Dedifferentiated amniotic fluid mesenchymal stem cell (primary cell): ENCODE results near the gene TMEM175.
"Not testable (repeated sequence)": the region's sequence is repeated elsewhere in the genome, so short reads cannot be mapped to it uniquely, and the experiment has no call there.

ENCODE experiments used
- DNase-seq: peaks from one replicate; pipeline ENCODE4 v3.0.0-alpha.2; 2016; ENCODE audit errors: extremely low spot score

Gene TMEM175

DNA sequence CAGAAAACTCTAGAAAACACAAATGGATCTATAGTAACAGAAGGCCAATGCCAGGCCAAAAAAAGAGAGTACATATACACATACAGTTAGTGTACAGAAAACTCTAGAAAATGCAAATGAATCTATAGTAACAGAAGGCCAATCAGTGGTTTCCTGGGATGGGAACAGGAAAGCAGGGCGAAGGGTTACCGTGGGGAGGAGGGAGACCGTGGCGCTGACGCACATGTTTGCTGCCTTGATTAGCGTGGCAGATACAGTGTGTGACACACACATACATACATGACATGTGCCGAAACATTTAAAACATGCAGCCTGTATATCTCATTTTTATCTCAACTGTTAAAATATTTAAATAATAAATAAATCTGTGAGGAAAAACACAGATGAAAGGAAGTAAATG, 14.8 kb upstream of the TMEM175 start:
- no peak for DNase-seq

DNA sequence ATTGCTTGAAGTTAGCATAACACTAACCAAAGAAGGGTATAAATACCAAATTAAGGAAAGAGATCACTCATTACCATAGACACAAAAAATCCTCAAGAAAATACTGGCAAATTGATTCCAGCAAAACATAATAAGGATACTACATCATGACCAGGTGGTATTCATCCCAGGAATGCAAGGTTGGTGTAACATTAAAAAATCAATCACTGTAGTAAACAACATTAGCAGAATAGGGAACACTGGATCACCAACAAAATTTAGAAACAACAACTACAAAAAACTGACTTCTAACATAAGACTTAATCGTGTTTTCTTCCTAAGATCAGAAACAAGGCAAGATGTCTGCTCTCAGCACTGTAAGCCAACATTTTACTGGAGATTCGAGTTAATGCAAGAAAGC, 14.3 kb upstream of the TMEM175 start:
- no peak for DNase-seq

DNA sequence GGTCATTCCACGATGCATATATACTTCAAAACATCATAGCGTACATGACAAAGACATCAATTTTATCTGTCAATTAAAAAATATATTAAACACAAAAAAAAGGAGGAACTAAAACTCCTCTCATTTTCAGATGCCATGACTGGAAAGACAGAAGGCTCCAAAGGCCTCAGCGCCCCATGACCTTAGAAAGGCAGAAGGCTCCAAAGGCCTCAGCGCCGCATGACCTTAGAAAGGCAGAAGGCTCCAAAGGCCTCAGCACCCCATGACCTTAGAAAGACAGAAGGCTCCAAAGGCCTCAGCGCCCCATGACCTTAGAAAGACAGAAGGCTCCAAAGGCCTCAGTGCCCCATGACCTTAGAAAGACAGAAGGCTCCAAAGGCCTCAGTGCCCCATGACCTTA, 13.7 kb upstream of the TMEM175 start:
- not testable (repeated sequence) for DNase-seq

DNA sequence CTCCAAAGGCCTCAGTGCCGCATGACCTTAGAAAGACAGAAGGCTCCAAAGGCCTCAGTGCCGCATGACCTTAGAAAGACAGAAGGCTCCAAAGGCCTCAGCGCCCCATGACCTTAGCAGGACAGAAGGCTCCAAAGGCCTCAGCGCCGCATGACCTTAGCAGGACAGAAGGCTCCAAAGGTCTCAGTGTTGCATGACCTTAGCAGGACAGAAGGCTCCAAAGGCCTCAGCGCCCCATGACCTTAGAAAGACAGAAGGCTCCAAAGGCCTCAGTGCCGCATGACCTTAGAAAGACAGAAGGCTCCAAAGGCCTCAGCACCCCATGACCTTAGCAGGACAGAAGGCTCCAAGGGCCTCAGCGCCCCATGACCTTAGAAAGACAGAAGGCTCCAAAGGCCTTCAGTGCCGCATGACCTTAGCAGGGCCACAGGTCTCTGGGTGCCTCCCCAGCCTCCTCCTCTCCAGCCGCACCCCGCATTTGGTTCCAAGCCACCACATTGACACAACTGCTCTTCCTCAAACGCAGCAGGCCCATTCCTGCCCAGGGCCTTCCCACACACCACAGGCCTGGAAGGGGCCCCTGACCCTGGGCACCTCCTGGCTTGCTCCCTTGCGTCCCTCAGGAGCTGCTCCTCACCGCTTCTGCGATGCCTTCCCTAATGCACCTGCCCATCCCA, 13.1 kb upstream of the TMEM175 start:
- DNase-seq, result not testable (repeated sequence)

DNA sequence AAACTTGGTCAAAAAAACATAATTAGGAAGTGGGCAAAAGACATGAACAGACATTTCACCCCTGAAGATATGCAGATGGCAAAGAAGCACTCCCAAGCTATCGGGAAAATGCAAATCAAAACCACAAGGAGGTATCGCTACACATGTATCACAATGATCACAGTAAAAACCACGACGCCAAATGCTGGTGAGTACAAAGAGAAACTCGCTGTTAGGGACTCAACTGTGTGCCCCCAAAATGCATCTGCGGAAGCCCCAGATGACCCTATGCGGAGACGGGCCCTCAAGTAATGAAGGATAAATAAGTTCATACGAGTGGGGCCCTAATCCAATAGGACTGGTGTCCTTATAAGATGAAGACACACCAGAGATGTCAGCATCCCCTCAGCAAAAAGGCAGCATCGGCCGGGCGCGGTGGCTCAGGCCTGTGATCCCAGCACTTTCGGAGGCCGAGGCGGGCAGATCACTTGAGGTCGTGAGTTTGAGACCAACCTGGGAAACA, 10.4 kb upstream of the TMEM175 start:
- DNase-seq, result no peak

DNA sequence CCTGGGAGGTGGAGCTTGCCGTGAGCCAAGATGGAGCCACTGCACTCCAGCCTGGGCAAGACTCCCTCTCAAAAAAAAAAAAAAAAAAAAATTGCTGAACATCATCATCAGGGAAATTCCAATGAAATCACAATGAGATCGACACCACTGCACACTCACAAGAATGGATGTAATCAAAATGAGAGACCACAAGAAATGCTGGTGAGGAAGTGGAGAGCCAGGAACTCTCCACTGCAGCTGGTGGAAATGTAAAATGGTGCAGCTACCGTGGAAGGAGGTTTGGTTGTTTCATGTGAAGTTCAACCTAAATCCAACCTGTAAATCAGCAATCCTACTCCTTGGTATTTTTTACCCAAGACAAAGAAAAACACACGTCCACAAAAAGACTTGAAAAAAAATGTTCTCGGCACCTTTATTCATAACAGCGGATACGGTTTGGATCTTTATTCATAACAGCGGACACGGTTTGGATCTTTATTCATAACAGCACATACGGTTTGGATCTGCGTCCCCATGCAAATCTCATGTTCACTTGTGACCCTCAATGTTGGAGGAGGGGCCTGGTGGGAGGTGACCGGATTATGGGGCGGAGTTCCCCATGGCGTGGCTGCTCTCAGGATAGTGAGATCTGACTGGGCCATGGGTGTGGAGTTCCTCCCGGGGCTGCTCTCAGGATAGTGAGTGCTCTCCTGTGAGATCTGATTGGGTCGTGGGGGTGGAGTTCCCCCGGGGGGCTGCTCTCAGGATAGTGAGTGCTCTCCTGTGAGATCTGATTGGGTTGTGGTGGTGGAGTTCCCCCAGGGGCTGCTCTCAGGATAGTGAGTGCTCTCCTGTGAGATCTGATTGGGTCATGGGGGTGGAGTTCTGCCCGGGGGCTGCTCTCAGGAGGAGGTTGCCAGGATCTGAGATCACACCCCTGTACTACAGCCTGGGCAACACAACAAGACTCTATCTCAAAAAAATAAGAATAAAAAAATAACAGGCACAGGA, 7.9 kb upstream of the TMEM175 start:
- DNase-seq, result no peak

DNA sequence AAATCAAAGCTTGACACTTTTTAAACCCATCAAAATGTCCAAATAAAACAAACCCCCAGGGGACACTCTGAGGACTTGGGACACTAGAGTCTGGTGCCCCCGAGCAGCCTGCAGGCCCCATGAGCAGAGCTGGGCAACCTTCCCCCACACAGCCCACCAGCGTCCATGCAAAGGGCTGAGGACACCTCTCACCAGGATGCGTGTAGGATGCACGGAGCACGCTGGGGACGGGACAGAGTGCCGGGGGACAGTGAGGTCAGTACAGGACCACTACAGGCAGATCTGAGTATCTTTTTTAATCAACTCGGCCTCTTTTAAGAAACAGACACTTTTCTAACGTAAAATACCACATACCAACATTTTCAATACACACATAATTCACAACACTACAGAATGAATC, 7.1 kb upstream of the TMEM175 start:
- DNase-seq, result no peak

DNA sequence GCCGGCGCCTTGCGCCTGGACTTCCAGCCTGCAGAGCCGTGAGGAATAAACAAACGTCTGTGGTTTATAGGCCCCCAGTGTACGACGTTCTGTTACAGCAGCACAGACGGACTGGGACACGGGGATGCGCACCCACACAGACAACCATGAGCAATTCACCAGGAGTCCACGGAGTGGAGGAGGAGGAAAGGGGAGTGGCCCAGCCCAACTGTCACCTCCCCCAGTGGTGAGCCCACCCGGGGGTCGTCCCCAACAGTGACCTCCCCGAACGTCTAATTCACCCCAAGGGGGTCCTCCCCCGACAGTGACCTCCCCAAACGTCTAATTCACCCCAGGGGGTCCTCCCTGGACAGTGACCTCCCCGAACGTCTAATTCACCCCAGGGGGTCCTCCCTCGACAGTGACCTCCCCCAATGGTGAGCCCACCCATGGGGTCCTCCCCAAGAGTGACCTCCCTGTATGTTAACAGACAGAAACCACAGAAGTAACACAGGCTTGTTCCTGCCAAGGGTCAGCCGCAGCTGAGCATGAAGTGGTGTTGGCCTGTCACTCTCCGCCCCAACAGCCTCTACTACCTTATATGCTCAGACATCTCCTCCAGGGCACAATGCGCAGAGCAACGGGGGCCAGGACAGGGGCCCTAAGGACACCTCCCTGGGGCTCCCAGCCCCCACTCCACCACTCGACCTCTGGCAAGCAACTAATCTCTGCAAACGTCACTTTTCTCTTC, 6.3 kb upstream of the TMEM175 start:
- DNase-seq, result no peak

DNA sequence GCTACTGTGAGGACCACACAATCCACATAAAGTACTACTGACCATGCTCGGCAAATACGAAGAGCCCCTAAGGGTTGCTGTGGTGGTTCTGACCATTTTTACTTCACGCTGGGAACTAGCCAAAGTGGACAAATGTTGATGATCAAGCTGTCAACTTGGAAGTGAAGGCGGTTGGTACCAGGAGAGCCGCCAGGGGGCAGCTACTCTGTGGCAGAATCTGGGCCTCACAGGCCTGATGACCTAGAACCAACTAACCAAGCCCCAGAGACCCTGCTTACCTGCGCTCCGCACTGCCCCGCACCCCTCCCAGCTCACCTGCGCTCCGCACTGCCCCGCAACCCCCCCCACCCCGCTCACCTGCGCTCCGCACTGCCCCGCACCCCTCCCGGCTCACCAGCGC, 5.7 kb upstream of the TMEM175 start:
- DNase-seq, result no peak

DNA sequence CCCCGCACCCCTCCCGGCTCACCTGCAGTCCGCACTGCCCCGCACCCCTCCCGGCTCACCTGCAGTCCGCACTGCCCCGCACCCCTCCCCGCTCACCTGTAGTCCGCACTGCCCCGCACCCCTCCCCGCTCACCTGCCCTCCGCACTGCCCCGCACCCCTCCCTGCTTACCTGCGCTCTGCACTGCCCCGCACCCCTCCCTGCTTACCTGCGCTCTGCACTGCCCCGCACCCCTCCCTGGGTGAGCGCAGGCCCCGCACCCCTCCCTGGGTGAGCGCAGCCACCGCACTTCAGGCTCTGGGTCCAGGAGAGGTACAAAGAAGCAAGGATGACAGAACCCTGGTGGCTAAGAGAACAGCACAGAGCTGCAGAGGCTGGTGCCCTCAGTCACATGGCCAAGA, 4.7 kb upstream of the TMEM175 start:
- not testable (repeated sequence) for DNase-seq

DNA sequence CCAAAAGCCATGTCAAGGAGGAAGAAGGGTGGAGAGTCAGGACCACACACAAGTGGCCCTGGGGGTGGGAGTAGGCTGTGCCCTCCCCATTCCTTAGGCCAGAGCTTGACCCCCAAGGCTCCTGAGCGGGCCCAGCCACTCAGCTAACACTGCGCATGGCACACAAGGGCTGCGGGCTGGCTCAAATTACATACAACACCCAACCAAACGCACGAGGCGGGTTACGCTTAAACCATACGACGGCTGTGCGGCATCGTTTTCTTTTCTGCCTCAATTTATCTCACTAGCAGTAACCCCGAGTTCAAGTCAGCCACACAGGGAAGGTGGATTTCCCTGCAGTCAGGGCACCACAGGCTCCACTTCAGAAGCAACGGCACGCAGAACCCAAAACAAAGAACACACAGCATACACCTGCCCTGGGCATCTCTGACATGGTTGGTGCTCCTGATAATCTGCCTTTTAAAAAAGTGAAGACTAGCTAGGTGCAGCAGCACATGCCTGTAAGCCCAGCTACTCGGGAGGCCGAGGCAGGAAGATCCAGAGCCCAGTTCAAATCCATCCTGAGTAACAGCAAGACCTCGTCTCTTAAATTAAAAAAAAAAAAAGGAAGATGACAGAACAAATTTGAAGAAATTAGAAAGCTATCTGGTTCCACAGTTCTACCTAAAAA, 3.0 kb upstream of the TMEM175 start:
- DNase-seq, result no peak

DNA sequence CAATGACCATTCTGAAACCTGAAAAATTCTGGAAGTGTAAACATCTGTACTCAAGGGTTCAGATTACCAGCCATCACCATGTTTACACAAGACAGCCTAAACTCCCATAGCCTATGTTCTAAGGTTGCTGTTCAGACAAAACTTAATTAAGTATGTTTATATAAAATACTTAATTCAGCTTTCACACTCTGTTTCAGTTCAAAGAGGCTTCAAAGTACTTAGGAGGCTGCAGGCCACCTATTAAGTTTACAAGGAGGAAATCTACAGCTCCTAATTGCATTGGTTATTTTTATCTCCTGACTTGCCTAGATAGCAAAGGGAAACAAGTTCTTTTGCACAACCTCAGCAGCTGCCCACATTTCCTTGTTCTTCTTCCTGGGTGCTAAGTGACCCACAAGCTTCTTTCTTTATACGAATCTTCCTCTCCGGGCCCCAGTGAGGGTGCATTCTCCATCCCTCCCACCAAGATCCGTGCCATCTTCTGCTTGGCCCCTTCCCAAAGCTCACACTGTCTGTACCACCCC, 2.2 kb upstream of the TMEM175 start:
- DNase-seq, result no peak

DNA sequence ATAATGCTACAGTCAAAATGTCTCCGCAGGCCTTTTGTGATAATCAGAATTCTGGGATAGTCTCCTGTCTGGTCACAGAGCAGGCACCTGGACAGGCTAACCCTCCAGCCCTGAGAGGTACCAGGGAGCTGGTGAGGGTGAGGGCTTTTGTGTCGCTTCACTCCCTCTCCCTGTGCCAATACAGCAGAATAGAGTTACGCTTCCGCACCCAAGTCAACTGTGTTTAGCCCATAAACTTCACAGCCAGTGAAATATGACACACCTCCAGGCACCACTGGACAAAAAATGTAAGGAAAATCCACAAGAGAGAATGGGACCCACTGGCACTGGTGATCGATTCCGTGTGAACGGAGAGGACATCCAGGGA, 1.4 kb upstream of the TMEM175 start:
- no peak for DNase-seq

DNA sequence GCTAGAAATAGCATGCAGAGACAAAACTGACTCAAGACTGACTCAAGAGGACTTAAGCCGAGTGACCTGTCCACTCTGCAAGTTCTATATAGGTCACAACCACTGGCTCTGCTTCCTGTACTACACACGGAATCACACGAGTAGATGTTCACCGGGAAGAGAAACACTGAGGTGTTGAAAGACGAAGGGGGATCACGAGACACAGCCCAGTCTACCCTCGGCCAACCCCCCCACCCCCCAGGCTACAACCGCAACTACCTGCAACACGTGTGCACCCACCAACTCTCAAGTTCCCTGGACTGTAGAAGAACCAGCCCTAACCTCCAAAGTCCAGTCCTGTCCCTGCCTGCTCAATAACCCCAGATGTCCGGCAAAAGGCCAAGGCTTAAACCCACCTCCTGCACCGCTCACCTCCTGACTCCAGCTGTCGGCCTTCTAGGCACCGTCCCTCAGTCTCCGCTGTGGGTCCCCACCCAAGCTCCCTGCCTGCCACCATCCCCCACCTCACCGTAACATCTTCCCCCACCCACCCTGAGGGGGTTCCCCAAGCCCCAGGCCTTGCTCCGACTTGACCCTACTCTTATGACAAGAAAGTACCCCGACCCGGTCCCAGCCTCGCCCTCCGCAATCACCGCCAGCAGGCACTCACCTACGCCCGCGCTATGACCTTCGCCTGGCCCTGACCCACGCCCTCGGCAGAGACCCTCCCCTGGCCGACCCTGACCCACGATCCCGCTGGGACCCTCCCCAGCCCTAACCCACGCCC, 883 bp upstream of the TMEM175 start:
- DNase-seq, result peak; percentile 30

DNA sequence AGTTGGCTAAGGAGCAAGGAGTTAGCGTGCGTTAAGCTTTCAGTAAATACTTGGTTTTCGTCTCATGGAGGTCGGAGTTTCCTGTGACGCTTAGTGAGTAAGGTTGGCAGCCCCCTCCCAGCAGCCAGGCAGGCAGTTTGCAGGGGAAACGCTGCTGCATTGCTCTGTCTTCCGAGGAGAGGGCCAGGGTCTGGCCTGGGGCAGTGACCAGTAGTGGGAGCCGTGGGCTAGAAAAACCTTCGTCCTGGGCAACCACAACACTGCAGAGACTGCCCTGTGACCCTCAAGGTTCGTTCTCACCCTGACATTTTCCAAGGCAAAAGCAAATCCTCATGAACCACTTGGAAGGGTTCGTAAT, 432 bp downstream of the TMEM175 start:
- DNase-seq, result no peak

DNA sequence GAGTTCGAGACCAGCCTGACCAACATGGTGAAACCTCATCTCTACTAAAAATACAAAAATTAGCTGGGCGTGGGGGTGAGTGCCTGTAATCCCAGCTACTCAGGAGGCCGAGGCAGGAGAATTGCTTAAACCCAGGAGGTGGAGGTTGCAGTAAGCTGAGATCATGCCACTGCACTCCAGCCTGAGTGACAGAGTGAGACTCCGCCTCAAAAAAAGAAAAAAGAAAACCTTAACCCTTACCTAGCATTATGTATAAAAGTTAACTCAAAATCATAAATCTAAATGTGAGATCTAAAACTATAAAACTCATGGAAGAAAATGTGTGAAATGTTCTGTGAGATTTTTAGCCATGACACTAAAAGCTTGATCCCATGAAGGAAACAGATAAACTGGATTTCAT, 7.2 kb downstream of the TMEM175 start:
- DNase-seq, result not testable (repeated sequence)

DNA sequence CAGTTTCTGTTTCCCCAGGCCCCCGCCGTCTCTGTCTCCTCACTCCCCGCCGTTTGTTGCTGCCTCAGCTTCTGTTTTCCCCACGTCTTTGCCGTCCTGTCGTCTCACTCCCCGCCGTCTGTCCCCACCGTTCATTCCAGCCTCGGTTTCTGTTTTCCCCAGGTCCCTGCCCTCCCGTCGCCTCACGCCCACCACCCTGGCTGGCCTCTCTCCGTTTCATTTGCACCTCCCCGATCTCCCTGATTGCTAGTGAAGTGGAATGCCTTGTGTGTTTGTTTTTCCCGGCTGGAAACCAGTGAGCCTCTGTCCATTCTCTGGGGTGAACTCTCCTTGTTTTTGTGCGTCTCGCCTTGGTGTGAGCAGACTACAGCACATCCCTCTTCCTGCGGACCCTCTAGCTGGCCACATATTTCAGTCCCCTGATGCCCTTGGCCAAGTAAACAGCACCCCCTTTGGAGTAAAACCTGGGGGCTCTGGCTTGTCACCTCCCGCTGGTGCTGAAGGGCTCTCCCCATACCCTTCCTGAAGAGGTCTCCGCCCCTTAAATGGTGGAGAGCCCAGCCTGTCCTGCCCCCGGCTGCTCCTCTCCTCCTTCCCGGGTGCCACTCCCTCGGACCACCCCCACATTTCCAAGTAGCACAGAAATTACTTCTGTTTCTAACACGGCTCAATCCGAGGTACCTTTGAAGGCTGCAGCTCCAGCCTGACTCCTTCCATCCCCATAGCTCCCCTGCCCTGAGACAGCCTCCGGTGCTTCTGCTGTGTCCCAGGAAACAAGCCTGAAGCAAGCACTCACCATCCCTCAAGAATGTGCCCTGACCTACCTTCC, 13.2 kb downstream of the TMEM175 start:
- no peak for DNase-seq

DNA sequence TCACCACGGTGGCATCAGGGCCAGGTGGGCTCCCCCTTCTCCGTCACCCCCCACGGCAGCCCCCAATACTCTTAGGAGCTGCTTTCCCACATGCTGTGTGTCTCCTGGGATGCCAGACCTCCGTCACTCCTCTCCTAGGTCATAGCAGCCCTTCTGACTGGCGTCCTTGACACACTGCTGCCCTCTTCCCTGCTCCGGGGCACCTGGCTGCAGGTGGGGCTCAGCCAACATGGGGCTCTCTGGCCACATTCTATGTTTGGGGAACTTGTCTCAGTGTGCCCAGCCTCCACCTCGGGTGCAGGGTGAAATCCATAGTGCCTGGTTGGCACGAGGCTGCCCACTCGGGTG, 13.8 kb downstream of the TMEM175 start:
- DNase-seq, result no peak

DNA sequence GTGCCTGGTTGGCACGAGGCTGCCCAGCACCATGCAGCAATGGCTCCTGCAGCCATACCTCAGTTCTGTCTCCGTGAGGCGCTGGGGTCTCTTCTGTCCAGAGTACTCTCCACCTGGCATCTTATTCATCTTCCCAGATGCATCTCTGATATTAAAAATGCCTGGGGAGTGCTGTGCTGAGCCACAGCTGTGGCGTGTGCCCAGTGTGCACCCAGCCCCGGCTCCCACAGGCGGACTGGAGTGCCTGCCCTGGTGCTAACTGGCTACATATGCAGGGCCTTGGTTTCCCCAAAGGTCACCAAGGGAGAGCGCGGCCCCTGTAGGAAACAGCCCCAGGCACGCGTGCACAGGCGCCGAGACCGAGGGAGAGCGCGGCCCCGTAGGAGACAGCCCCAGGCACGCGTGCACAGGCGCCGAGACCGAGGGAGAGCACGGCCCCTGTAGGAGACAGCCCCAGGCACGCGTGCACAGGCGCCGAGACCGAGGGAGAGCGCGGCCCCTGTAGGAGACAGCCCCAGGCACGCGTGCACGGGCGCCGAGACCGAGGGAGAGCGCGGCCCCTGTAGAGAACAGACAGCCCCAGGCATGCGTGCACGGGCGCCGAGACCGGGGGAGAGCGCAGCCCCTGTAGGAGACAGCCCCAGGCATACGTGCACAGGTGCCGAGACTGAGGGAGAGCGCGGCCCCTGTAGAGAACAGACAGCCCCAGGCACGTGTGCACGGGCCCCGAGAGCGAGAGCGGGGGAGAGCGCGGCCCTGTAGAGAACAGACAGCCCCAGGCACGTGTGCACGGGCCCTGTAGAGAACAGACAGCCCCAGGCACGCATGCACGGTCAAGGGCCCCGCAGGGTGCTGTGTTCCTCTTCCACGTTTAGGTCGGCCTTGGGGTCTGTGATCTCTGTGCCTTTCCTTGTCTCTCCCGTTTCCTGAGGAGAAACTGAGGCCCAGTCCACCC, 14.5 kb downstream of the TMEM175 start:
- DNase-seq, result no peak
